GM20000 (cell line): Measurements from ENCODE around the gene MEIS2.

Source experiments
- DNase-seq: peaks from one replicate; pipeline ENCODE4 v3.0.0; 2012; ENCODE audit warnings: low spot score
- CTCF ChIP-seq: IDR thresholded peaks from 2 replicates; pipeline ENCODE4 v1.5.1; 2012; ENCODE audit warnings: mild to moderate bottlenecking, control low read depth; ENCODE audit errors: extremely low read depth, missing control alignments

Gene MEIS2

GRCh38 chr15:37131621-37132020 is 31.3 kb upstream of the MEIS2 start:
- no peak for DNase-seq
- TF ChIP-seq CTCF = no peak

GRCh38 chr15:37130356-37130755 is 30.0 kb upstream of the MEIS2 start:
- no peak for DNase-seq
- TF ChIP-seq CTCF = no peak

- TF ChIP-seq CTCF = no peak
- no peak for DNase-seq
These were observed 24.8 kb upstream of the MEIS2 start for GRCh38 chr15:37125143-37125542.

GRCh38 chr15:37124331-37124730 is 24.0 kb upstream of the MEIS2 start:
- DNase-seq = no peak
- TF ChIP-seq CTCF = no peak

- no peak for TF ChIP-seq CTCF
- no peak for DNase-seq
These were observed 22.4 kb upstream of the MEIS2 start for GRCh38 chr15:37122703-37123102.

- TF ChIP-seq CTCF = no peak
- DNase-seq = no peak
These were observed 21.1 kb upstream of the MEIS2 start for GRCh38 chr15:37121492-37121891.

- DNase-seq = no peak
- no peak for TF ChIP-seq CTCF
These were observed 16.7 kb upstream of the MEIS2 start for GRCh38 chr15:37117030-37117429.
